ENCODE results near the gene ATP2C2. TPM values are rescaled to one million over a fixed set of nuclear protein-coding genes. Genes with fewer than 3 reads are reported as not detected.
A peak's percentile ranks its signal among the peaks of the same experiment; 100 is the strongest.

ATP2C2 gene
- polyA plus RNA-seq, 6 donors from 2014 or later, result not detected

GRCh38 chr16:84495506-84495905, 127.2 kb downstream of the ATP2C2 start:
- H3K4me1 Mint-ChIP-seq, result no peaks in the 10 kb centered on the region
- peaks cover 0 to 16% (median 7%) of the 10 kb centered on the region in 7 donors for H3K9me3 Mint-ChIP-seq
- no peak for DNase-seq
- no peak for ATAC-seq (ENCODE audit: low read depth in 2 of 2)
- H3K27ac Mint-ChIP-seq, result no peak overlapping the region
- H3K27me3 Mint-ChIP-seq, result no peaks in the 10 kb centered on the region
- H3K4me3 Mint-ChIP-seq, result no peak overlapping the region
- H3K36me3 Mint-ChIP-seq, result peaks cover 26 to 32% of the 10 kb centered on the region in 2 donors

GRCh38 chr16:84496991-84497390, 128.7 kb downstream of the ATP2C2 start:
- Mint-ChIP-seq H3K4me1 (peaks cover 0 to 5% (median 4%) of the 10 kb centered on the region in 3 donors), H3K27me3 (no peaks in the 10 kb centered on the region), H3K27ac (no peak overlapping the region), H3K9me3 (peaks cover 0 to 16% (median 7%) of the 10 kb centered on the region in 7 donors), H3K4me3 (no peak overlapping the region), H3K36me3 (peaks cover 22 to 27% of the 10 kb centered on the region in 2 donors)
- no peak for ATAC-seq (ENCODE audit: low read depth in 2 of 2)
- DNase-seq, result no peak

- Mint-ChIP-seq H3K27me3 (no peaks in the 10 kb centered on the region), H3K9me3 (peaks cover 0 to 16% (median 7%) of the 10 kb centered on the region in 7 donors), H3K4me1 (peaks cover 2 to 5% (median 4%) of the 10 kb centered on the region in 3 donors), H3K36me3 (peaks cover 22 to 27% of the 10 kb centered on the region in 2 donors), H3K4me3 (no peak overlapping the region), H3K27ac (no peak overlapping the region)
- no peak for DNase-seq
- ATAC-seq (ENCODE audit: low read depth in 2 of 2), result no peak
Observed at GRCh38 chr16:84497418-84498222, 129.3 kb downstream of the ATP2C2 start.

- DNase-seq (no peak), ATAC-seq (ENCODE audit: low read depth in 2 of 2) (no peak)
- H3K27me3 Mint-ChIP-seq, result no peaks in the 10 kb centered on the region
Observed at GRCh38 chr16:84498223-84498610, 129.9 kb downstream of the ATP2C2 start.

GRCh38 chr16:84498859-84499620, 130.7 kb downstream of the ATP2C2 start:
- no peaks in the 10 kb centered on the region for H3K27me3 Mint-ChIP-seq
- peak overlapping the region in 1 of 6 donors; percentile 52 for H3K27ac Mint-ChIP-seq
- DNase-seq, result no peak
- peaks cover 4 to 16% (median 14%) of the 10 kb centered on the region in 3 donors for H3K4me1 Mint-ChIP-seq
- peaks cover 16 to 26% of the 10 kb centered on the region in 2 donors for H3K36me3 Mint-ChIP-seq
- H3K9me3 Mint-ChIP-seq, result peaks cover 0 to 5% (median 2%) of the 10 kb centered on the region in 7 donors
- peak overlapping the region in 1 of 8 donors; percentile 71 for H3K4me3 Mint-ChIP-seq
- no peak for ATAC-seq (ENCODE audit: low read depth in 2 of 2)

More at GRCh38 chr16:84498223-84498610, 129.9 kb downstream of the ATP2C2 start:
- Mint-ChIP-seq H3K4me3 (peak overlapping the region in 1 of 8 donors; percentile 22), H3K4me1 (peaks cover 4 to 11% (median 5%) of the 10 kb centered on the region in 3 donors), H3K36me3 (peaks cover 17 to 27% of the 10 kb centered on the region in 2 donors), H3K27ac (no peak overlapping the region), H3K9me3 (peaks cover 0 to 10% (median 3%) of the 10 kb centered on the region in 7 donors)

GRCh38 chr16:84499638-84500037, 131.3 kb downstream of the ATP2C2 start:
- DNase-seq (no peak), ATAC-seq (ENCODE audit: low read depth in 2 of 2) (no peak)
- no peak overlapping the region for H3K27ac Mint-ChIP-seq
- no peaks in the 10 kb centered on the region for H3K27me3 Mint-ChIP-seq
- H3K4me3 Mint-ChIP-seq, result no peak overlapping the region
- peaks cover 0 to 2% (median 0%) of the 10 kb centered on the region in 7 donors for H3K9me3 Mint-ChIP-seq
- H3K36me3 Mint-ChIP-seq, result peaks cover 11 to 20% of the 10 kb centered on the region in 2 donors
- H3K4me1 Mint-ChIP-seq, result peaks cover 7 to 22% (median 18%) of the 10 kb centered on the region in 3 donors

- no peak overlapping the region for H3K27ac Mint-ChIP-seq
- no peak for ATAC-seq (ENCODE audit: low read depth in 2 of 2)
- H3K27me3 Mint-ChIP-seq, result no peaks in the 10 kb centered on the region
- peaks cover 4 to 11% of the 10 kb centered on the region in 2 donors for H3K36me3 Mint-ChIP-seq
- H3K4me1 Mint-ChIP-seq, result peaks cover 16 to 31% (median 26%) of the 10 kb centered on the region in 3 donors
- peaks cover 0 to 2% (median 0%) of the 10 kb centered on the region in 7 donors for H3K9me3 Mint-ChIP-seq
- DNase-seq, result no peak
- H3K4me3 Mint-ChIP-seq, result peak overlapping the region in 1 of 8 donors; percentile 13
Observed at GRCh38 chr16:84500531-84500930, 132.2 kb downstream of the ATP2C2 start.

GRCh38 chr16:84501077-84501735, 132.9 kb downstream of the ATP2C2 start:
- Mint-ChIP-seq H3K9me3 (peaks cover 0 to 2% (median 0%) of the 10 kb centered on the region in 7 donors), H3K4me1 (peaks cover 21 to 34% (median 33%) of the 10 kb centered on the region in 3 donors), H3K4me3 (no peak overlapping the region), H3K27me3 (no peaks in the 10 kb centered on the region), H3K36me3 (peaks cover 3 to 8% of the 10 kb centered on the region in 2 donors), H3K27ac (no peak overlapping the region)
- ATAC-seq (ENCODE audit: low read depth in 2 of 2), result no peak
- no peak for DNase-seq

GRCh38 chr16:84502075-84502474, 133.7 kb downstream of the ATP2C2 start:
- Mint-ChIP-seq H3K4me1 (peaks cover 26 to 41% (median 36%) of the 10 kb centered on the region in 3 donors), H3K27ac (no peak overlapping the region), H3K4me3 (peak overlapping the region in 1 of 8 donors; percentile 92), H3K27me3 (no peaks in the 10 kb centered on the region), H3K36me3 (no peaks in the 10 kb centered on the region), H3K9me3 (no peaks in the 10 kb centered on the region)
- ATAC-seq (ENCODE audit: low read depth in 2 of 2), result no peak
- DNase-seq, result no peak

GRCh38 chr16:84502581-84502980, 134.2 kb downstream of the ATP2C2 start:
- peak overlapping the region in 3 of 6 donors; percentile 15 to 51 (median 37) for H3K27ac Mint-ChIP-seq
- no peaks in the 10 kb centered on the region for H3K36me3 Mint-ChIP-seq
- H3K4me3 Mint-ChIP-seq, result peak overlapping the region in 4 of 8 donors; percentile 42 to 92 (median 75)

GRCh38 chr16:84503751-84504395, 135.5 kb downstream of the ATP2C2 start:
- ATAC-seq (ENCODE audit: low read depth in 2 of 2), result no peak
- Mint-ChIP-seq H3K4me3 (peak overlapping the region; percentile 84 to 97 (median 92)), H3K9me3 (no peaks in the 10 kb centered on the region), H3K36me3 (no peaks in the 10 kb centered on the region), H3K27ac (peak overlapping the region in 4 of 6 donors; percentile 12 to 90 (median 70)), H3K4me1 (peaks cover 30 to 47% (median 45%) of the 10 kb centered on the region in 3 donors), H3K27me3 (no peaks in the 10 kb centered on the region)
- no peak for DNase-seq

More at GRCh38 chr16:84502581-84502980, 134.2 kb downstream of the ATP2C2 start:
- Mint-ChIP-seq H3K4me1 (peaks cover 30 to 46% (median 40%) of the 10 kb centered on the region in 3 donors), H3K27me3 (no peaks in the 10 kb centered on the region), H3K9me3 (no peaks in the 10 kb centered on the region)
- no peak for DNase-seq
- no peak for ATAC-seq (ENCODE audit: low read depth in 2 of 2)

- Mint-ChIP-seq H3K9me3 (no peaks in the 10 kb centered on the region), H3K4me3 (peak within 1 kb of the TSS; percentile 84 to 97 (median 92)), H3K27me3 (no peaks in the 10 kb centered on the region), H3K27ac (peak within 1 kb of the TSS; percentile 53 to 96 (median 94)), H3K4me1 (peaks cover 33 to 47% (median 45%) of the 10 kb centered on the region in 3 donors), H3K36me3 (no peaks in the 10 kb centered on the region)
- DNase-seq (peak; percentile 96), ATAC-seq (ENCODE audit: low read depth in 2 of 2) (peak; percentile 92 to 96)
Observed at GRCh38 chr16:84504420-84505248, 136.3 kb downstream of the ATP2C2 start, which contains the start of gene MEAK7. MEAK7 (minus strand) TSS chr16:84504659; CDS start chr16:84498086, 6,573 bp downstream.

All from naive B cell (primary cell).